ENCODE results near the gene NPIPB8. TPM values are rescaled to one million over a fixed set of nuclear protein-coding genes. Genes with fewer than 3 reads are reported as not detected.
"Not testable (repeated sequence)": the region's sequence is repeated elsewhere in the genome, so short reads cannot be mapped to it uniquely, and the experiment has no call there.

The NPIPB8 gene
- 0.28 and 2.5 TPM in 2 replicates for total RNA-seq (2011; cell fraction: chromatin; rRNA removed; ENCODE audit: low replicate concordance)
- total RNA-seq (2011; cell fraction: nucleolus; rRNA removed) = 0.66 TPM in 1 of 2 replicates, not detected in the other
- total RNA-seq (2011; cell fraction: nucleoplasm; rRNA removed) = 0.61 and 0.88 TPM in 2 replicates
- total RNA-seq (2014; rRNA removed) (not detected in 2 replicates), total RNA-seq (2014; rRNA removed; fragmentation: Illumina TruSeq; extraction: Trizol) (not detected in 2 replicates), total RNA-seq (2015; rRNA removed; fragmentation: Illumina TruSeq; extraction: Trizol) (not detected in 2 replicates), total RNA-seq (2021) (not detected in 2 replicates), polyA plus RNA-seq (2011; rRNA removed) (0.54 TPM in 1 of 2 replicates, not detected in the other), polyA plus RNA-seq (2014; fragmentation: Illumina TruSeq; extraction: Trizol) (not detected in 2 replicates), polyA plus RNA-seq (2014; fragmentation: Nextera tagmentation; extraction: Ambion mirVana) (not detected), polyA plus RNA-seq (2014; rRNA removed) (0.16 TPM in 1 of 2 replicates, not detected in the other), polyA minus RNA-seq (2011; rRNA and poly(A)+ RNA removed) (0.78 TPM in 1 of 2 replicates, not detected in the other), Bru-seq, nascent RNA (percentile 12 among the genes with signal in this experiment), BruChase-seq, experiment 1, labeled RNA remaining after a 2-hour chase (percentile 24 among the genes with signal in this experiment), BruChase-seq, experiment 2, labeled RNA remaining after a 6-hour chase (percentile 24 among the genes with signal in this experiment)
- not detected in 2 replicates for polyA plus RNA-seq (2011; cell fraction: cytosol; rRNA removed)
- 0.70 and 3.3 TPM in 2 replicates for polyA plus RNA-seq (2011; cell fraction: nucleus; rRNA removed)
- 0.14 TPM in 1 of 2 replicates, not detected in the other for polyA plus RNA-seq (2012)
- polyA minus RNA-seq (2011; cell fraction: cytosol; rRNA and poly(A)+ RNA removed) = not detected in 2 replicates
- polyA minus RNA-seq (2011; cell fraction: nucleus; rRNA and poly(A)+ RNA removed) = not detected in 2 replicates
- long read RNA-seq, experiment 1 = 0 reads
- long read RNA-seq, experiment 2 = 0 reads
- long read RNA-seq, experiment 3 = 0 reads

- H3K79me2 ChIP-seq (ENCODE audit: control insufficient read depth, insufficient read depth, low read length); CTCF ChIA-PET (ENCODE audit: low intra/inter-chr PET ratio); H4K20me1 ChIP-seq (replicated peaks; ENCODE audit: control insufficient read depth, insufficient read depth, low read length); H3K36me3 ChIP-seq (ENCODE audit: control insufficient read depth, insufficient read depth, low read length); in situ Hi-C loops (cut with MboI); H3K4me1 ChIP-seq (replicated peaks in 1 of 2; ENCODE audit: control insufficient read depth in 2 of 2, insufficient read depth in 2 of 2, low read length in 2 of 2); ATAC-seq; H3K27me3 ChIP-seq (ENCODE audit: control insufficient read depth in 2 of 2, insufficient read depth in 2 of 2, low read length in 2 of 2); H3K9me3 ChIP-seq (replicated peaks; ENCODE audit: control insufficient read depth, insufficient read depth, low read depth, low read length); BruUV-seq (replicated peaks); H3K4me3 ChIP-seq; H3K4me2 ChIP-seq (ENCODE audit: insufficient read depth, low read length); POLR2A ChIA-PET; H2AFZ ChIP-seq (ENCODE audit: low read depth, low read length); H3K27ac ChIP-seq (ENCODE audit: extremely low read depth, low read depth, low read length); FAIRE-seq; H3K9ac ChIP-seq (ENCODE audit: insufficient read depth in 1 of 2, low read depth in 2 of 2, low read length in 2 of 2); H3K9me1 ChIP-seq (ENCODE audit: control insufficient read depth, insufficient read depth, low read length); intact Hi-C loops (cut with micrococcal nuclease); DNase-seq (ENCODE audit: extremely low read depth in 1 of 4, low spot score in 3 of 4): not testable (repeated sequence)
- WGBS (ENCODE audit: insufficient coverage, low coverage, missing lambda C conversion rate) = no CpG with 5 or more reads among the region's 1 CpG
Observed at GRCh38 chr16:28637765-28638164, at the start of gene NPIPB8. NPIPB8 (plus strand) TSS chr16:28638065; CDS start chr16:28638361, 296 bp downstream.

- ChIA-PET POLR2A (no interaction called here), CTCF (ENCODE audit: low intra/inter-chr PET ratio) (no interaction called here)
- ATAC-seq = no peak
- no peaks in the 10 kb centered on the region for H3K9me1 ChIP-seq (ENCODE audit: control insufficient read depth, insufficient read depth, low read length)
- H3K9me3 ChIP-seq (replicated peaks; ENCODE audit: control insufficient read depth, insufficient read depth, low read depth, low read length) = no peaks in the 10 kb centered on the region
- H3K4me2 ChIP-seq (ENCODE audit: insufficient read depth, low read length) = no peak overlapping the region
- no peak overlapping the region for H3K27ac ChIP-seq (ENCODE audit: extremely low read depth, low read depth, low read length)
- H3K9ac ChIP-seq (ENCODE audit: insufficient read depth in 1 of 2, low read depth in 2 of 2, low read length in 2 of 2) = peak overlapping the region in 1 of 2 experiments; percentile 20; a peak in 1 of 4 replicates
- H4K20me1 ChIP-seq (replicated peaks; ENCODE audit: control insufficient read depth, insufficient read depth, low read length) = no peaks in the 10 kb centered on the region
- no peak overlapping the region for H2AFZ ChIP-seq (ENCODE audit: low read depth, low read length)
- H3K27me3 ChIP-seq (ENCODE audit: control insufficient read depth in 2 of 2, insufficient read depth in 2 of 2, low read length in 2 of 2) = no peaks in the 10 kb centered on the region
- H3K79me2 ChIP-seq (ENCODE audit: control insufficient read depth, insufficient read depth, low read length) = no peaks in the 10 kb centered on the region
- BruUV-seq (replicated peaks) = no TSS peak
- no peak overlapping the region for H3K4me3 ChIP-seq
- peaks cover 39% of the 10 kb centered on the region; the same call in 2 of the 3 replicates for H3K36me3 ChIP-seq (ENCODE audit: control insufficient read depth, insufficient read depth, low read length)
- 82% methylated on average over 6 of the region's 8 CpGs for WGBS (ENCODE audit: insufficient coverage, low coverage, missing lambda C conversion rate)
- intact Hi-C loops (cut with micrococcal nuclease) (no loop called here), in situ Hi-C loops (cut with MboI) (no loop called here)
- FAIRE-seq = no peak
- no peaks in the 10 kb centered on the region for H3K4me1 ChIP-seq (replicated peaks in 1 of 2; ENCODE audit: control insufficient read depth in 2 of 2, insufficient read depth in 2 of 2, low read length in 2 of 2)
- no peak for DNase-seq (ENCODE audit: extremely low read depth in 1 of 4, low spot score in 3 of 4)
- TF ChIP-seq ARHGAP35 (IDR thresholded peaks at IDR 0.05; ENCODE audit: partially characterized antibody) = no peak
- no peak for TF ChIP-seq NUFIP1 (IDR thresholded peaks at IDR 0.05; ENCODE audit: partially characterized antibody)
- no peak for TF ChIP-seq POLR3G (IDR thresholded peaks at IDR 0.05; ENCODE audit: extremely low read depth, insufficient read length, insufficient replicate concordance)
- TF ChIP-seq ZC3H4 (CRISPR knock-in tag; IDR thresholded peaks at IDR 0.05; ENCODE audit: borderline replicate concordance) = no peak
- TF ChIP-seq, protein P1, sequence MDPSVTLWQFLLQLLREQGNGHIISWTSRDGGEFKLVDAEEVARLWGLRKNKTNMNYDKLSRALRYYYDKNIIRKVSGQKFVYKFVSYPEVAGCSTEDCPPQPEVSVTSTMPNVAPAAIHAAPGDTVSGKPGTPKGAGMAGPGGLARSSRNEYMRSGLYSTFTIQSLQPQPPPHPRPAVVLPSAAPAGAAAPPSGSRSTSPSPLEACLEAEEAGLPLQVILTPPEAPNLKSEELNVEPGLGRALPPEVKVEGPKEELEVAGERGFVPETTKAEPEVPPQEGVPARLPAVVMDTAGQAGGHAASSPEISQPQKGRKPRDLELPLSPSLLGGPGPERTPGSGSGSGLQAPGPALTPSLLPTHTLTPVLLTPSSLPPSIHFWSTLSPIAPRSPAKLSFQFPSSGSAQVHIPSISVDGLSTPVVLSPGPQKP (CRISPR knock-in tag; IDR thresholded peaks at IDR 0.05) = no peak
- no peak for TF ChIP-seq ZNF431 (CRISPR knock-in tag; IDR thresholded peaks at IDR 0.05)
- TF ChIP-seq E2F3 (CRISPR knock-in tag; IDR thresholded peaks at IDR 0.05) = no peak
- TF ChIP-seq FOXA1 (IDR thresholded peaks at IDR 0.05; ENCODE audit: borderline replicate concordance) = no peak
- no peak for TF ChIP-seq ZNF586 (CRISPR knock-in tag; conservative IDR thresholded peaks at IDR 0.05)
- no peak for TF ChIP-seq BHLHE40 (IDR thresholded peaks at IDR 0.05; ENCODE audit: low read length)
- TF ChIP-seq TCF3 (CRISPR knock-in tag; IDR thresholded peaks at IDR 0.05) = no peak
- TF ChIP-seq PPARD (CRISPR knock-in tag; IDR thresholded peaks at IDR 0.05) = no peak
- no peak for TF ChIP-seq SIN3B (IDR thresholded peaks at IDR 0.05; ENCODE audit: low read depth)
Observed at GRCh38 chr16:28589069-28589468, 48.8 kb upstream of the NPIPB8 start.

Data from K562 (cell line).